Esophagus muscularis mucosa (tissue), 4 donors: ENCODE results near the gene BCAT1.

Experiments used
- CTCF ChIP-seq, 3 experiments: fragments of 200-600 bp in 2 of 3; fragments of 450-650 bp in 1 of 3; sonication (generic) in 2 of 3; IDR thresholded peaks; one replicate each; pipeline ENCODE4 v1.5.1; 2017 to 2019; ENCODE audit warnings: antibody characterized with exemption in 3 of 3, mild to moderate bottlenecking in 2 of 3, moderate library complexity in 1 of 3
- EP300 ChIP-seq: sonication (generic); formaldehyde crosslinking; IDR thresholded peaks from one replicate; pipeline ENCODE4 v1.6.1; 2017; ENCODE audit warnings: antibody characterized with exemption
- POLR2A ChIP-seq: fragments of 450-650 bp; IDR thresholded peaks from one replicate; pipeline ENCODE4 v1.6.1; 2017; ENCODE audit warnings: antibody characterized with exemption, moderate library complexity, mild to moderate bottlenecking, low read depth

DNA sequence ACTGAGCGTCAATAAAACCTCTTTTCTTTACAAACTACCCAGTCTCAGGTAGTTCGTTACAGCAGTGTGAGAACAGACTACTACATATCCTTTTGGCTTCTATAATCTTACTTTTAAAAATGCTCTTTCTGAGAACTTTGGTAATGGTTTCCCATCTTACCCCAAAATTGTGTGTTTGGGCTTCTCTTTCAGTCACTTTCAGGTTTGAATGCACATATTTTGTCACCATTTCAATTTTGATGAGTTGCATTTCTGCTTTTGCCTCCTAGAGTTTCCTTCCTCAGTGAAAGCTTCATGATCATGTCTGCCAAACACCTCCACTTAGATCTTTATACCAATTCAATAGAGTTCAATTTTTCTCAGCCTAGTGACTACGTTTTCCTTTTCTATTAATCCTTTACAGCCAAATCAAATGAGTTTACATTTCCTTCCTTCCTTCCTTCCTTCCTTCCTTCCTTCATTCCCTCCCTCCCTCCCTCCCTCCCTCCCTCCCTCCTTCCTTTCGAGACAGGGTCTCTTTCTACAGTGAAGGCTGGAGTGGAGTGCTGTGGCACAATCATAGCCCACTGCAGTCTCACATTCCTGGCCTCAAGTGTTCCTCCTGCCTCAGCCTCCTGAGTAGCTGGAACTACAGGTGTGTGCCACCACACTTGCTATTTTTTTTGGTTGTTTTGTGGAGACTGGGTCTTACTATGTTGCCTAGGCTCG, 124.9 kb downstream of the BCAT1 start:
- TF ChIP-seq CTCF (IDR thresholded peaks at IDR 0.05) (no peak), POLR2A (no peak), EP300 (no peak)
